ENCODE results near the gene ADARB2.

The ADARB2 gene

GRCh38 chr10:1613511-1613910 lies 123.8 kb downstream of the ADARB2 start:
- no peak for DNase-seq (ENCODE audit: low read depth)

GRCh38 chr10:1612908-1613307 lies 124.4 kb downstream of the ADARB2 start:
- DNase-seq (ENCODE audit: low read depth), result no peak

GRCh38 chr10:1611936-1612550 lies 125.3 kb downstream of the ADARB2 start:
- no peak for DNase-seq (ENCODE audit: low read depth)

GRCh38 chr10:1610986-1611770 lies 126.1 kb downstream of the ADARB2 start:
- DNase-seq (ENCODE audit: low read depth), result no peak

- DNase-seq (ENCODE audit: low read depth), result no peak
These were observed 127.7 kb downstream of the ADARB2 start for GRCh38 chr10:1609648-1609970.

GRCh38 chr10:1608851-1609647 lies 128.3 kb downstream of the ADARB2 start:
- no peak for DNase-seq (ENCODE audit: low read depth)

GRCh38 chr10:1608408-1608807 lies 128.9 kb downstream of the ADARB2 start:
- no peak for DNase-seq (ENCODE audit: low read depth)

- DNase-seq (ENCODE audit: low read depth), result no peak
These were observed 129.9 kb downstream of the ADARB2 start for GRCh38 chr10:1607466-1607865.

GRCh38 chr10:1605999-1606940 lies 131.1 kb downstream of the ADARB2 start:
- no peak for DNase-seq (ENCODE audit: low read depth)

- DNase-seq (ENCODE audit: low read depth), result no peak
These were observed 132.2 kb downstream of the ADARB2 start for GRCh38 chr10:1605121-1605520.

GRCh38 chr10:1604246-1604645 lies 133.1 kb downstream of the ADARB2 start:
- no peak for DNase-seq (ENCODE audit: low read depth)

GRCh38 chr10:1603181-1603580 lies 134.1 kb downstream of the ADARB2 start:
- no peak for DNase-seq (ENCODE audit: low read depth)

- no peak for DNase-seq (ENCODE audit: low read depth)
These were observed 135.3 kb downstream of the ADARB2 start for GRCh38 chr10:1602037-1602484.

GRCh38 chr10:1601406-1601805 lies 135.9 kb downstream of the ADARB2 start:
- DNase-seq (ENCODE audit: low read depth), result no peak

- DNase-seq (ENCODE audit: low read depth), result no peak
These were observed 136.5 kb downstream of the ADARB2 start for GRCh38 chr10:1600861-1601260.

GRCh38 chr10:1598393-1599153 lies 138.8 kb downstream of the ADARB2 start:
- no peak for DNase-seq (ENCODE audit: low read depth)

GRCh38 chr10:1597370-1598146 lies 139.8 kb downstream of the ADARB2 start:
- no peak for DNase-seq (ENCODE audit: low read depth)

GRCh38 chr10:1596482-1597099 lies 140.7 kb downstream of the ADARB2 start:
- DNase-seq (ENCODE audit: low read depth), result no peak

- DNase-seq (ENCODE audit: low read depth), result no peak
These were observed 141.6 kb downstream of the ADARB2 start for GRCh38 chr10:1595726-1596125.

- no peak for DNase-seq (ENCODE audit: low read depth)
These were observed 142.1 kb downstream of the ADARB2 start for GRCh38 chr10:1595242-1595600.

Data from activated gamma-delta T cell treated with anti-CD3 and anti-CD28 coated beads, Interleukin-2, amount 50 U/mL, for 16 hours (primary cell).